Neuronal stem cell (in vitro differentiated cells): ENCODE measurements around the gene MN1.

Experiments
- DNase-seq: peaks from one replicate; pipeline ENCODE4 v3.0.0-alpha.2; 2013; ENCODE audit warnings: low spot score
- H2AFZ ChIP-seq: one replicate; pipeline ENCODE4 v1.6.1; 2013; ENCODE audit warnings: mild to moderate bottlenecking, low read length, inconsistent platforms
- H2AK5ac ChIP-seq: 2 replicates; pipeline ENCODE4 v1.6.1; 2013; ENCODE audit warnings: low read depth, mild to moderate bottlenecking, inconsistent platforms, low read length, moderate library complexity, mixed read lengths
- H2BK120ac ChIP-seq: 2 replicates; pipeline ENCODE4 v1.6.1; 2013; ENCODE audit warnings: low read depth, mild to moderate bottlenecking, inconsistent platforms, low read length, moderate library complexity, mixed read lengths
- H2BK12ac ChIP-seq: one replicate; pipeline ENCODE4 v1.6.1; 2013; ENCODE audit warnings: low read length, inconsistent platforms
- H2BK15ac ChIP-seq: 2 replicates; pipeline ENCODE4 v1.6.1; 2013; ENCODE audit warnings: mild to moderate bottlenecking, low read length, inconsistent platforms, mixed read lengths
- H2BK5ac ChIP-seq: one replicate; pipeline ENCODE4 v1.6.1; 2013; ENCODE audit warnings: inconsistent platforms, mild to moderate bottlenecking, low read length, moderate library complexity
- H3K14ac ChIP-seq: one replicate; pipeline ENCODE4 v1.6.1; 2013; ENCODE audit warnings: low read length, inconsistent platforms
- H3K18ac ChIP-seq: 2 replicates; pipeline ENCODE4 v1.6.1; 2013; ENCODE audit warnings: low read length, inconsistent platforms
- H3K23ac ChIP-seq: 2 replicates; pipeline ENCODE4 v1.6.1; 2013; ENCODE audit warnings: low read depth, mild to moderate bottlenecking, mixed read lengths, low read length, inconsistent platforms; ENCODE audit not compliant: poor library complexity
- H3K27ac ChIP-seq: replicated peaks from 3 replicates; pipeline ENCODE4 v1.5.1; 2013; ENCODE audit warnings: low read length, inconsistent platforms
- H3K27me3 ChIP-seq, 3 experiments: 2 replicates each; pipeline ENCODE4 v1.6.1; 2013; ENCODE audit warnings: low read length in 3 of 3, mild to moderate bottlenecking in 2 of 3, inconsistent platforms in 1 of 3, low read depth in 1 of 3, mixed read lengths in 1 of 3, moderate library complexity in 1 of 3; ENCODE audit not compliant: control insufficient read depth in 3 of 3, insufficient read depth in 3 of 3
- H3K36me3 ChIP-seq, 2 donors: replicated peaks in 1 of 2; 2 replicates each; pipeline ENCODE4 v1.6.1; 2013; ENCODE audit warnings: low read length in 2 of 2; ENCODE audit not compliant: control insufficient read depth in 2 of 2, insufficient read depth in 2 of 2
- H3K4ac ChIP-seq: 2 replicates; pipeline ENCODE4 v1.6.1; 2013; ENCODE audit warnings: inconsistent platforms, mild to moderate bottlenecking, low read length, moderate library complexity
- H3K4me1 ChIP-seq, 2 donors: 1 replicate in 1 of 2; 2 replicates in 1 of 2; pipeline ENCODE4 v1.6.1; 2013; ENCODE audit warnings: low read length in 2 of 2, low read depth in 1 of 2; ENCODE audit not compliant: control insufficient read depth in 2 of 2, insufficient read depth in 1 of 2
- H3K4me2 ChIP-seq: one replicate; pipeline ENCODE4 v1.6.1; 2013; ENCODE audit warnings: mild to moderate bottlenecking, low read length, inconsistent platforms; ENCODE audit not compliant: insufficient read depth, poor library complexity, severe bottlenecking
- H3K4me3 ChIP-seq, 2 donors: 2 replicates each; pipeline ENCODE4 v1.5.1; 2013; ENCODE audit warnings: low read length in 2 of 2, mild to moderate bottlenecking in 2 of 2, inconsistent platforms in 1 of 2, moderate library complexity in 1 of 2
- H3K79me1 ChIP-seq: one replicate; pipeline ENCODE4 v1.6.1; 2013; ENCODE audit warnings: low read depth, mild to moderate bottlenecking, inconsistent platforms, low read length, moderate library complexity
- H3K9ac ChIP-seq: one replicate; pipeline ENCODE4 v1.6.1; 2013; ENCODE audit warnings: mild to moderate bottlenecking, low read depth, low read length, inconsistent platforms; ENCODE audit not compliant: poor library complexity
- H3K9me3 ChIP-seq, 2 donors: replicated peaks in 1 of 2; 2 replicates each; pipeline versions ENCODE3 to v1.6.1; 2013; ENCODE audit warnings: low read length in 2 of 2, mild to moderate bottlenecking in 2 of 2, inconsistent platforms in 1 of 2, low read depth in 1 of 2, mixed read lengths in 1 of 2, moderate library complexity in 1 of 2; ENCODE audit not compliant: control insufficient read depth in 2 of 2, insufficient read depth in 1 of 2
- H4K8ac ChIP-seq: one replicate; pipeline ENCODE4 v1.6.1; 2013; ENCODE audit warnings: low read depth, mild to moderate bottlenecking, inconsistent platforms, low read length, moderate library complexity
- H4K91ac ChIP-seq: one replicate; pipeline ENCODE4 v1.6.1; 2013; ENCODE audit warnings: low read length, low read depth, mild to moderate bottlenecking, inconsistent platforms; ENCODE audit not compliant: poor library complexity
- WGBS, 2 donors: extraction: QIAGEN DNeasy Blood & Tissue Kit; methylation state at CpG; one replicate each; pipeline ENCODE4 v1.1.7; 2013; ENCODE audit warnings: missing lambda C conversion rate in 2 of 2, mixed read lengths in 1 of 2; ENCODE audit not compliant: insufficient read length in 2 of 2, insufficient replicate concordance in 1 of 2; ENCODE audit errors: extremely low coverage in 2 of 2; 5-methylcytosine and 5-hydroxymethylcytosine counted together

The MN1 gene

GRCh38 chr22:27825174-27825573, 23.6 kb upstream of the MN1 start:
- DNase-seq: no peak
- no peak overlapping the region for H3K14ac ChIP-seq
- WGBS, 2 donors: no CpG with 5 or more reads among the region's 6 CpGs
- H3K27ac ChIP-seq: no peak overlapping the region
- H2AK5ac ChIP-seq: no peak overlapping the region
- no peaks in the 10 kb centered on the region for H3K79me1 ChIP-seq
- H2AFZ ChIP-seq: no peak overlapping the region
- no peaks in the 10 kb centered on the region for H3K27me3 ChIP-seq
- H3K4me3 ChIP-seq: no peak overlapping the region
- no peak overlapping the region for H3K9ac ChIP-seq
- H3K36me3 ChIP-seq: no peaks in the 10 kb centered on the region
- H3K4me1 ChIP-seq: peaks cover 2 to 4% of the 10 kb centered on the region in 2 donors
- no peak overlapping the region for H2BK12ac ChIP-seq
- no peak overlapping the region for H3K18ac ChIP-seq
- H3K4ac ChIP-seq: no peak overlapping the region
- no peak overlapping the region for H4K8ac ChIP-seq
- no peaks in the 10 kb centered on the region for H3K9me3 ChIP-seq
- H3K4me2 ChIP-seq: no peak overlapping the region
- no peak overlapping the region for H3K23ac ChIP-seq
- no peak overlapping the region for H2BK120ac ChIP-seq
- no peak overlapping the region for H2BK5ac ChIP-seq
- H2BK15ac ChIP-seq: no peak overlapping the region
- no peak overlapping the region for H4K91ac ChIP-seq

GRCh38 chr22:27823221-27823620, 21.7 kb upstream of the MN1 start:
- Histone ChIP-seq H3K4me1 (peaks cover 2 to 4% of the 10 kb centered on the region in 2 donors), H3K27me3 (no peaks in the 10 kb centered on the region), H2AK5ac (no peak overlapping the region), H2BK12ac (no peak overlapping the region), H3K27ac (no peak overlapping the region), H4K91ac (no peak overlapping the region), H4K8ac (no peak overlapping the region), H2BK5ac (no peak overlapping the region), H3K9ac (no peak overlapping the region), H3K36me3 (no peaks in the 10 kb centered on the region), H3K4me3 (no peak overlapping the region), H3K4me2 (no peak overlapping the region), H2BK120ac (no peak overlapping the region), H3K79me1 (no peaks in the 10 kb centered on the region), H3K9me3 (no peaks in the 10 kb centered on the region), H3K23ac (no peak overlapping the region), H3K18ac (no peak overlapping the region), H2BK15ac (no peak overlapping the region), H3K14ac (no peak overlapping the region), H2AFZ (no peak overlapping the region), H3K4ac (no peak overlapping the region)
- DNase-seq: no peak
- WGBS, 2 donors: no CpG with 5 or more reads among the region's 1 CpG

DNA sequence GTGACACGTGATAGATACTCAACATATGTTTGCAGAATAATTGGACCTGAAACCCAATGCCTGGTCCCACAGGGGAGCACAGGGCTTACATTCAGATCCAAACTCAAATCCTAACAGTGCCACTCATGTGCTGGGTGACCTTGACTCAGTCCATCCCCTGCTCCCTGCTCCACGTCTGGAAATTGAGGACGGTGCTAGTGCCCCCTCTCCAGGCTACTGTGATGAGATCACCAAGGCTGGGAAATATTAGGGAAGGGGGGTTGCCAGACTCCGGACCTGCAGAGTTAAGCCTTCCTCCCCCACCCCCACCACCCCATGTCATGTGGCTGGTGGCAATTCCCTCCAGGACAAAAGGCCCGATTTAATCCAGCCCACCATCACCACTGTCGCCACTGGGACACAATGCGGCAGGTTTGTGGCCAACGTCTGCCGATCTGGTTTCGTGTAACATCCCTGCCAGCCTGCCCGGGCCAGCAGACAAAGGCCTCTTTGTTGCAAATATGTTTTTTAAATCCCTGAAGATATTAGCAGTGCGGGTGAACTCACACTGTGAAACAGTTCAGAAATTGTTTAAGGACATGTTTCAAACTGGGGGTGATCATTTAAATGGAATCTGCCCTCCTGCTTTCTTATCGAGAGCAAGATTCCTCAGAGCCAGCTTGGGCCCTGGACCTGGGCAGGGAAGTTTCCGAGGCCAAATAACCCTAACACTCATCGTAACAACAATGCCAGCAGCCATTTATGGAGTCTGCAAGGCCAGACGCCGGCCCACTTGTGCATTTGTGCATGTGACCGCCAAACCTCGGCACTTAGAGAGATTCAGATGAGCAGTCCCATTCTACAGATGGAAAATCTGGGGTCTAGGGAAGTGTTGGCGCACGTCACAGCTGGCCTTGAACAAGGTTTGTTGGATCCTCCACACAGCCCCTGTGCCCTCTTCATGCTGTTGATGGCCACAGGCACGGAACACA, 19.6 kb upstream of the MN1 start:
- no CpG with 5 or more reads among the region's 22 CpGs for WGBS, 2 donors
- peak overlapping the region; percentile 12 for H3K18ac ChIP-seq
- H2BK120ac ChIP-seq: no peak overlapping the region
- H3K4me3 ChIP-seq: no peak overlapping the region
- peaks cover 2 to 4% of the 10 kb centered on the region in 2 donors for H3K4me1 ChIP-seq
- no peaks in the 10 kb centered on the region for H3K79me1 ChIP-seq
- H3K14ac ChIP-seq: no peak overlapping the region
- H2BK15ac ChIP-seq: peak overlapping the region; percentile 75
- H3K27me3 ChIP-seq: peaks cover 0 to 5% (median 0%) of the 10 kb centered on the region in 3 experiments
- no peak overlapping the region for H2BK5ac ChIP-seq
- H3K9me3 ChIP-seq: no peaks in the 10 kb centered on the region
- H3K4me2 ChIP-seq: no peak overlapping the region
- DNase-seq: no peak
- H3K9ac ChIP-seq: peak overlapping the region; percentile 27
- peak overlapping the region; percentile 23 for H2AK5ac ChIP-seq
- H3K23ac ChIP-seq: peak overlapping the region; percentile 51
- no peak overlapping the region for H4K91ac ChIP-seq
- H3K4ac ChIP-seq: no peak overlapping the region
- peak overlapping the region; percentile 82 for H2AFZ ChIP-seq
- H4K8ac ChIP-seq: no peak overlapping the region
- no peak overlapping the region for H2BK12ac ChIP-seq
- no peaks in the 10 kb centered on the region for H3K36me3 ChIP-seq
- no peak overlapping the region for H3K27ac ChIP-seq

DNA sequence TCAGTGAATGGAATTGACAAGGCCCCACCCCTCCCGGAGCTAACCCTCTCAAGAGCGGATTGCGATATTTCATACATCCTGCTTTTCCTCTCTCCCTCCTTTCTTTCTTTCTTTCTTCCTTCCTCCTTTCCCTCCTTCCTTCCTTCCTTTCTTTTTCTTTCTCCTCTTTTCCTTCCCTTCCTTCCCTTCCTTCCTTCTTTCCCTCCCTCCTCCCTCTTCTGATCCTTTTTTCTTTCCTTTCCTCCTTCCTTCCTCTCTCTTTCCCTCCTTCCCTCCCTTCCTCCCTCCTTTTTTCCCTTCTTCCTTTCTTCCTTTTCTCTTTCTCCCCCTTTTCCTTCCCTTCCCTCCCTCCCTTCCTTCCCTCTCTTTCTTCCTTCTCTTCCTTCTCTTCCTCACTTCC, 15.0 kb upstream of the MN1 start:
- Histone ChIP-seq H2BK15ac (no peak overlapping the region), H3K9ac (no peak overlapping the region), H3K9me3 (no peaks in the 10 kb centered on the region), H3K79me1 (no peaks in the 10 kb centered on the region), H3K4ac (no peak overlapping the region), H2BK5ac (no peak overlapping the region), H3K14ac (no peak overlapping the region), H4K8ac (no peak overlapping the region), H3K36me3 (no peaks in the 10 kb centered on the region), H3K27ac (no peak overlapping the region), H3K4me2 (no peak overlapping the region), H4K91ac (no peak overlapping the region), H3K4me1 (peaks cover 2 to 5% of the 10 kb centered on the region in 2 donors), H3K23ac (no peak overlapping the region), H2BK120ac (no peak overlapping the region), H2AFZ (no peak overlapping the region), H2BK12ac (no peak overlapping the region), H3K18ac (no peak overlapping the region), H2AK5ac (no peak overlapping the region), H3K4me3 (no peak overlapping the region), H3K27me3 (peaks cover 0 to 8% (median 0%) of the 10 kb centered on the region in 3 experiments)
- DNase-seq: no peak
- no CpG with 5 or more reads among the region's 3 CpGs for WGBS, 2 donors
